ENCODE measurements around the gene SH3GL1. TPM values are rescaled to one million over a fixed set of nuclear protein-coding genes. Genes with fewer than 3 reads are reported as not detected.

Gene SH3GL1
- total RNA-seq, 4 donors from 2014 or later: 109 to 117 (median 112) TPM

DNA sequence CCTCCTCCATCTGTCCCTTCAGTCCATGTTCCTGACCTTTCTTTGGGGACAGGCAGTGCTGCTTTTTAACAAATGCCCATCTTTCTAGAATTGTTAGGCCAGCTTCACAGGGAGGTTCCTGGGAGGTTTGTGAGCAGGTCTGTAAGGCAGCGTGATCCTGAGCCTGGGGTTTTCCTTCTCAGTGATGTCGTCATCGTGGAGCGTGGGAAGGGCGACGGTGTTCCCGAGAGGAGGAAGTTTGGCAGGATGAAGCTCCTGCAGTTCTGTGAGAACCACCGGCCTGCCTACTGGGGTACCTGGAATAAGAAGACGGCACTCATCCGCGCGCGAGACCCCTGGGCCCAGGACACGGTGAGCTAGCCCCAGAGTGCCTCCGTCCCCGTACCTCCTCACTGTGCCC is 28.9 kb upstream of the SH3GL1 start:
- H3K4me3 ChIP-seq (ENCODE audit: low read depth, poor library complexity, severe bottlenecking): no peak overlapping the region
- DNase-seq (ENCODE audit: low spot score in 2 of 2): no peak
- no peak for TF ChIP-seq POLR2A (IDR thresholded peaks at IDR 0.05)
- no peak for TF ChIP-seq CTCF (IDR thresholded peaks at IDR 0.05)
- intact Hi-C loops (cut with DNase I; ENCODE audit: low total_unique reads): no loop called here
- 97 to 98% methylated on average over 16 of the region's 16 CpGs for WGBS, 2 donors

DNA sequence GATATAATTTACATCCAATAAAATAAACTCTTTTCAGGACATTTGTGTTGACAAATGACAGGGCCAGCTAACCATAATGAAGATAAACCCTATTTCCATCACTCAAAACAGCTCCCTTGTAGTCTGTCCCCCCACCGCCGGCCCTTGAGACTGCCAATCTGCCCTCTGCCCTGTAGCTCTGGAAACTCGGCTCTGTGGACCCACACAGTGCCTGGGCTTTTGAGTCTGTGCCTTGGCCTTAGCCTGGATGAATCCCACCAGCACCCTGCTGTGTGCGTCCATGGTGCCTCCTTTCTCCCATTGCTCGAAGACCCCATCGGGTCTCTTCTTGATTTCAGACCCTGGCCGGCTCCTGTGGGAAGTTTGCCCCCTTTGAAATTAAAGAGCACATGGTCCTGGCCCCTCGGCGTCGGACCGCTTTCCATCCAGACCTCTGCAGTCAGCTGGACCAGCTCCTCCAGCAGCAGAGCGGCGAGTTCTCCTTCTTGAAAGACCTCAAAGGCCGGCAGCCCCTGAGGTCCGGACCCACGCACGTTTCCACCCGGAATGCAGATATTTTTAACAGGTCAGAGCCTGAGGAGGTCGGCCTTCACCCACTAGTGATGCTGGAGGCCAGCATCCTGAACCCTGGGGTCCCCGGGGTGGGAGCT is 28.1 kb upstream of the SH3GL1 start:
- no peak for DNase-seq (ENCODE audit: low spot score in 2 of 2)
- intact Hi-C loops (cut with DNase I; ENCODE audit: low total_unique reads): no loop called here
- no peak for TF ChIP-seq POLR2A (IDR thresholded peaks at IDR 0.05)
- TF ChIP-seq CTCF (IDR thresholded peaks at IDR 0.05): no peak
- WGBS, 2 donors: 89 to 94% methylated on average over 20 of the region's 20 CpGs
- no peak overlapping the region for H3K4me3 ChIP-seq (ENCODE audit: low read depth, poor library complexity, severe bottlenecking)

DNA sequence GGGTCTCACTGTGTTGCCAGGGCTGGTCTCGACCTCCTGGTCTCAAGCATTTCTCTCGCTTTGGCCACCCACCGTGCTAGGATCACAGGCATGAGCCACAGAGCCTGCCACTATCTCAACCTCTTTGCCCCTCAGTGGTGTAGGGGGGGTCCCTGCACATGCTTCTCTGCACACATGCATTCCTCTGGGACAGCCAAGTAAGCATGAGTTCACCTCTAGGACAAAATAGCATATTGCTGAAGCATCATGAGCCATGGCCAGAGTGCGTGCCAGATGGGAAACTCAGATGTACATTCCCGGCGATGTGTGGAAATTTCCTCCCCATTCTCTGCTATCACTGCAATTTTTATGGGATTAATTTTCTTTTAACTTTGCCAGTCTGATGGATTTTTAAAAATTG is 25.2 kb upstream of the SH3GL1 start:
- intact Hi-C loops (cut with DNase I; ENCODE audit: low total_unique reads): no loop called here
- DNase-seq (ENCODE audit: low spot score in 2 of 2): no peak
- TF ChIP-seq CTCF (IDR thresholded peaks at IDR 0.05) (no peak), POLR2A (IDR thresholded peaks at IDR 0.05) (no peak)
- WGBS, 2 donors: 91 to 96% methylated on average over 6 of the region's 6 CpGs
- H3K4me3 ChIP-seq (ENCODE audit: low read depth, poor library complexity, severe bottlenecking): no peak overlapping the region

GRCh38 chr19:4423416-4424126 is 23.2 kb upstream of the SH3GL1 start:
- 86 to 92% methylated on average over 16 of the region's 16 CpGs for WGBS, 2 donors
- H3K4me3 ChIP-seq (ENCODE audit: low read depth, poor library complexity, severe bottlenecking): no peak overlapping the region
- DNase-seq (ENCODE audit: low spot score in 2 of 2): no peak
- intact Hi-C loops (cut with DNase I; ENCODE audit: low total_unique reads): no loop called here
- TF ChIP-seq POLR2A (IDR thresholded peaks at IDR 0.05) (no peak), CTCF (IDR thresholded peaks at IDR 0.05) (no peak)

DNA sequence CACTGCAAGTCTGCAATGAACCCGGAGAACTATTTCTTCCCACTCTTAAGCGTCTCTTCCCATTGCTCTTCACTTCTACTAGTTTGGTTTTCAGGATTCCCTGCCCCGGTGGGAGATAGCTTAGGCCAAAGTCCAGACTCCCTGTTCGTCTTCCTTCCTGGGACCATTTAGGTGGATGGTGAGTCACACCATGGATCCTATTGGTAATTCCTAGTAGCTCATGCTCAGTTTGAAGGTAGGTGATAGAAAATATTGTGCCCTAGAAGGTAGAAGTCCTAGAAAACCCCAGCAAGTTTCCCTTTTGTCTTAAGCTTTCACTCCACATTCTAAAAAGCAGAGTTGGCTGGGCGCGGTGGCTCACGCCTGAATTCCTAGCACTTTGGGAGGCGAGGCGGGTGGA is 15.9 kb upstream of the SH3GL1 start:
- intact Hi-C loops (cut with DNase I; ENCODE audit: low total_unique reads): no loop called here
- TF ChIP-seq POLR2A (IDR thresholded peaks at IDR 0.05): no peak
- TF ChIP-seq CTCF (IDR thresholded peaks at IDR 0.05): no peak
- H3K4me3 ChIP-seq (ENCODE audit: low read depth, poor library complexity, severe bottlenecking): no peak overlapping the region
- no peak for DNase-seq (ENCODE audit: low spot score in 2 of 2)
- WGBS, 2 donors: 84 to 93% methylated on average over 9 of the region's 9 CpGs
